Putamen (tissue), 1 donor: ENCODE measurements around the gene MT1G.

Source experiments
- DNase-seq: peaks from one replicate; pipeline ENCODE4 v3.0.0-alpha.2; 2016; ENCODE audit warnings: low spot score

MT1G gene

DNA sequence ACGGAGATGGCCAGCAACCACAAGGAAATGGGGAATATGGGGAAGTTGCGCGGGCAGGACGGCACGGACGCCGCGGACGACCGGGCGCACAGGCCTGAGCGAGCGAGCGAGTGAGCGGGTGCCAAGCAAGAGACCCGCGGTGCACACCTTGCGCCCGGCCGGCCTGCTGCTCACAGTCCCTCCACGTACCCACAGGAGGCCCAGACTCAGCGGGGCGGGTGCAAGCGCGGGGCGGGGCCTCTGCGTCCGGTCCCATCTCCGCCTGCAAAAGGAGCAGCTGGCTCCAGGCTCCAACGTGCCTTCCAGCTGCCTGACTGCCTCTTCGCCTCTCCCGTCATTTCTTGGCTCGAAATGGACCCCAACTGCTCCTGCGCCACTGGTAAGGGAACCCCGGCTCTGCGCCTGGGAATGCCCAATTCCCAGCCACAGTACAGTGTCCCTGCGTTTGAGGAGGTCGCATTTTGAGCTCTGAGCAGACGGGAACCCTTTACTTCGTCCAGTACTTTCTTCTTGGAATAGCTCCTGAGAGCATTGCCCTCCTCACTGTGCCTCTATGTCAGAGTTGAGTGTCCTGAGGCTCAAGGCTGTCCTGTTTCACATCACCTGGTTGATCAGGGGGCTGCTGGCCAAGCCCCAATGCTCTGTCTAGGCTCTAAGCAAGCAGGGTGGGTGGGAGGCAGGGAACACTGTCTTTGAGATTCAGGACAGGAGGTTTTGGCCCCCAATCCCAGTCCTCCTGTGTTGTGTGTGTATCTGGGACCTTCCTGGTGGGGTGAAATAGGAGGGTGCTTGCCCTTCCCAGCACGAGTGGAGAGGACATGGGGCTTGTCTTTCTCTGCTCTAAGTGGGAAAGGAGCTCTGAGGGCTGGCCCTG, 50.4 kb downstream of the MT1G start:
- no peak for DNase-seq
